ENCODE data around the gene ENPP1.

DNA sequence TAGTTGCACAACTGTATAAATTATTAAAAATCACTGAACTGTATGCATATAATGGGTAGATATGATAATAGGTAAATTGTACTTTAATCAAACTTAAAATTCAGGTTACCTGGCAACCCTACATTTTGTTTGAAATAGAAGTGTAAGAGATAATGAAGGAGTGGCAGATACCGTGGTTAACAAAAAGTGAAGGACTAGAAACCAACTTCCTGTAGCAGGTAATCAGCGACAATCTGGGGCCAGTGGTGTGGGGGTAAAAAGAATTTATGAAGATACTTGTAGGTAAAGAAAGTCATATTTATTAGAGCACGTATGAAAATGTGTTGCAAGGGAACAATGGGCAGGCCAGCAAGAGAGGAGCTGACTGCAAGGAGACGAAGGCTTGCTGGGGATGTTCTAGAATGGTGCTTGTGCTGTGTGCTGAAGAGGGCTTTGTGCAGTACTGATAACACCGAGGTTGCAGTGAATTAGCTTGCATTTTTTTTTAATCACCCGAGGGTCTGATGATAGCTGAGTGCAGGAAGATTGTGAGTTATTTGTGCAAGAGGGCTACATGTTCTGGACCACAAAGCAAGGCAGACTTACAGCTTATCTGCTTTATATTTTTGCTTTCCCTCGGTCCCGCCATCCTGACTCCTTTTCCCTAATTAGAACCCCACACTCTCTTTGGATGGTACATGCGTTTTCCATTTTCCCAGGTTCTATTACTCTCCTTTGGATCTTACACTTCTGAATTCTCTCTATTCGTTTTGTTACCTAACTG lies 4.6 kb upstream of the ENPP1 start:
- no peak for TF ChIP-seq CTCF (conservative IDR thresholded peaks at IDR 0.05; ENCODE audit: low read depth, low read length)
- no peak for TF ChIP-seq USF2 (IDR thresholded peaks at IDR 0.05; ENCODE audit: low read depth, low read length)
- TF ChIP-seq BHLHE40 (IDR thresholded peaks at IDR 0.05; ENCODE audit: low read depth, low read length) = no peak
- no peak for TF ChIP-seq POLR2A (IDR thresholded peaks at IDR 0.05; ENCODE audit: low read depth, low read length)
- TF ChIP-seq ELK1 (IDR thresholded peaks at IDR 0.05; ENCODE audit: borderline replicate concordance, low read depth, low read length) = no peak
- no peak for TF ChIP-seq RAD21 (IDR thresholded peaks at IDR 0.05; ENCODE audit: low read length)
- TF ChIP-seq FOS (IDR thresholded peaks at IDR 0.05; ENCODE audit: low read depth, low read length) = no peak
- no peak for TF ChIP-seq MAFK (IDR thresholded peaks at IDR 0.05; ENCODE audit: low read depth, low read length)
- TF ChIP-seq CEBPB (IDR thresholded peaks at IDR 0.05; ENCODE audit: low read depth, low read length) = no peak
- no peak for TF ChIP-seq RFX5 (IDR thresholded peaks at IDR 0.05; ENCODE audit: low read depth, low read length)
- no peak for TF ChIP-seq SMC3 (IDR thresholded peaks at IDR 0.05; ENCODE audit: low read depth, low read length)
- no peak for TF ChIP-seq CHD1 (IDR thresholded peaks at IDR 0.05; ENCODE audit: low read depth, low read length)

Measured in IMR-90 (cell line).